Uterus (tissue), 4 donors: Measurements from ENCODE around the gene FYN. TPM values are rescaled to one million over a fixed set of nuclear protein-coding genes. Genes with fewer than 3 reads are reported as not detected.

Experiments used
- DNase-seq, 2 donors: peaks; one replicate each; pipeline ENCODE4 v3.0.0-alpha.2; 2019 to 2020
- H3K27ac ChIP-seq, 2 donors: fragments of 200-600 bp; sonication (generic); 1 replicate in 1 of 2; 2 replicates in 1 of 2; pipeline ENCODE4 v1.5.1; 2016 to 2018
- H3K27me3 ChIP-seq, 2 donors: fragments of 200-600 bp; sonication (generic); one replicate each; pipeline ENCODE4 v1.5.1; 2018 to 2019; ENCODE audit warnings: control low read depth in 1 of 2
- H3K36me3 ChIP-seq, 2 donors: fragments of 200-600 bp; sonication (generic); one replicate each; pipeline ENCODE4 v1.5.1; 2019; ENCODE audit warnings: control low read depth in 1 of 2
- H3K4me1 ChIP-seq, 2 donors: fragments of 200-600 bp; sonication (generic); one replicate each; pipeline ENCODE4 v1.5.1; 2018 to 2019; ENCODE audit warnings: control low read depth in 1 of 2
- H3K4me3 ChIP-seq, 2 donors: fragments of 200-600 bp; sonication (generic); 1 replicate in 1 of 2; 2 replicates in 1 of 2; pipeline ENCODE4 v1.5.1; 2018 to 2019; ENCODE audit warnings: mild to moderate bottlenecking in 1 of 2
- H3K9me3 ChIP-seq, 2 donors: fragments of 200-600 bp; sonication (generic); one replicate each; pipeline ENCODE4 v1.5.1; 2019; ENCODE audit warnings: control low read depth in 1 of 2
- CTCF ChIP-seq, 4 experiments: fragments of 200-600 bp in 2 of 4; fragments of 450-650 bp in 2 of 4; sonication (generic) in 2 of 4; IDR thresholded peaks; one replicate each; pipeline ENCODE4 v1.5.1; 2016 to 2019; ENCODE audit warnings: antibody characterized with exemption in 4 of 4, mild to moderate bottlenecking in 2 of 4, moderate library complexity in 1 of 4
- POLR2A ChIP-seq, 2 donors: fragments of 450-650 bp; IDR thresholded peaks; one replicate each; pipeline ENCODE4 v1.6.1; 2016; ENCODE audit warnings: antibody characterized with exemption in 2 of 2, mild to moderate bottlenecking in 1 of 2, moderate library complexity in 1 of 2
- intact Hi-C: fragments of 100-400 bp; cut with DNase I; formaldehyde crosslinking; loops from one replicate; pipeline ENCODE4 v1.15.1; 2023; ENCODE audit warnings: low total_unique reads
- total RNA-seq, 4 donors: library from RNA; depleted of rRNA in 3 of 4; stranded (reverse); fragments of >200 nt in 3 of 4; gene quantifications; one replicate each; pipeline versions ENCODE4 v1.1.0 to v1.2.4, GENCODE V29; 2014 to 2023
- donor health status: DM: yes; HTN: yes; CAD: no.

The FYN gene
- total RNA-seq, 4 donors from 2014 or later, result 50.7 to 208 (median 135) TPM

- H3K27ac ChIP-seq, result no peak overlapping the region
- no peaks in the 10 kb centered on the region for H3K36me3 ChIP-seq
- TF ChIP-seq POLR2A (IDR thresholded peaks at IDR 0.05) (no peak), CTCF (IDR thresholded peaks at IDR 0.05) (no peak)
- no peaks in the 10 kb centered on the region for H3K9me3 ChIP-seq
- DNase-seq, result no peak
- H3K4me1 ChIP-seq, result no peaks in the 10 kb centered on the region
- no peak overlapping the region for H3K4me3 ChIP-seq
- no peaks in the 10 kb centered on the region for H3K27me3 ChIP-seq
- intact Hi-C loops, result no loop called here
These were observed 27.5 kb upstream of the FYN start for GRCh38 chr6:111900735-111901134.

- no peak overlapping the region for H3K4me3 ChIP-seq
- no peaks in the 10 kb centered on the region for H3K27me3 ChIP-seq
- H3K27ac ChIP-seq, result no peak overlapping the region
- no peaks in the 10 kb centered on the region for H3K4me1 ChIP-seq
- H3K9me3 ChIP-seq, result no peaks in the 10 kb centered on the region
- no peaks in the 10 kb centered on the region for H3K36me3 ChIP-seq
- TF ChIP-seq CTCF (IDR thresholded peaks at IDR 0.05) (no peak), POLR2A (IDR thresholded peaks at IDR 0.05) (no peak)
- no peak for DNase-seq
- intact Hi-C loops, result no loop called here
These were observed 26.3 kb upstream of the FYN start for GRCh38 chr6:111899531-111899930.

GRCh38 chr6:111898452-111898851, 25.2 kb upstream of the FYN start:
- no peak for DNase-seq
- Histone ChIP-seq H3K27me3 (no peaks in the 10 kb centered on the region), H3K4me1 (no peaks in the 10 kb centered on the region), H3K9me3 (no peaks in the 10 kb centered on the region), H3K27ac (no peak overlapping the region), H3K4me3 (no peak overlapping the region), H3K36me3 (no peaks in the 10 kb centered on the region)
- intact Hi-C loops, result no loop called here
- TF ChIP-seq CTCF (IDR thresholded peaks at IDR 0.05) (no peak), POLR2A (IDR thresholded peaks at IDR 0.05) (no peak)

- TF ChIP-seq CTCF (IDR thresholded peaks at IDR 0.05) (no peak), POLR2A (IDR thresholded peaks at IDR 0.05) (no peak)
- no peak for DNase-seq
These were observed 21.7 kb upstream of the FYN start for GRCh38 chr6:111894951-111895350.

GRCh38 chr6:111894272-111894671, 21.0 kb upstream of the FYN start:
- Histone ChIP-seq H3K36me3 (no peaks in the 10 kb centered on the region), H3K4me3 (no peak overlapping the region), H3K27me3 (no peaks in the 10 kb centered on the region), H3K27ac (no peak overlapping the region), H3K9me3 (no peaks in the 10 kb centered on the region), H3K4me1 (no peaks in the 10 kb centered on the region)
- intact Hi-C loops, result no loop called here
- TF ChIP-seq CTCF (IDR thresholded peaks at IDR 0.05), result no peak
- TF ChIP-seq POLR2A (IDR thresholded peaks at IDR 0.05), result no peak
- DNase-seq, result no peak

More at GRCh38 chr6:111894951-111895350, 21.7 kb upstream of the FYN start:
- H3K36me3 ChIP-seq, result no peaks in the 10 kb centered on the region
- no peak overlapping the region for H3K27ac ChIP-seq
- H3K27me3 ChIP-seq, result no peaks in the 10 kb centered on the region
- H3K4me3 ChIP-seq, result no peak overlapping the region
- intact Hi-C loops, result no loop called here
- no peaks in the 10 kb centered on the region for H3K4me1 ChIP-seq
- H3K9me3 ChIP-seq, result no peaks in the 10 kb centered on the region
